Neural cell (in vitro differentiated cells): ENCODE measurements around the gene PRSS38. TPM values are rescaled to one million over a fixed set of nuclear protein-coding genes. Genes with fewer than 3 reads are reported as not detected.

Source experiments
- H2AFZ ChIP-seq: fragments of 200-600, 300-800 bp; sonication (generic), shearing (Covaris generic); 2 replicates; pipeline ENCODE4 v1.6.0; 2014; ENCODE audit warnings: low read depth, mild to moderate bottlenecking, antibody characterized with exemption, low read length, moderate library complexity
- H3F3A ChIP-seq: fragments of 200-600 bp; shearing (Covaris generic); 2 replicates; pipeline ENCODE4 v1.6.1; 2016; ENCODE audit warnings: mild to moderate bottlenecking, moderate library complexity, mixed read lengths, antibody characterized with exemption, low read length; ENCODE audit not compliant: insufficient read depth, poor library complexity, severe bottlenecking
- H3K27ac ChIP-seq: fragments of 200-600, 300-800 bp; sonication (generic), shearing (Covaris generic); 2 replicates; pipeline ENCODE4 v1.5.1; 2014; ENCODE audit warnings: mild to moderate bottlenecking, low read length, moderate library complexity
- H3K27me3 ChIP-seq: fragments of 300-800, 200-600 bp; sonication (generic), shearing (Covaris generic); 2 replicates; pipeline ENCODE4 v1.6.0; 2014; ENCODE audit warnings: mild to moderate bottlenecking, low read depth, low read length, moderate library complexity; ENCODE audit not compliant: insufficient read depth
- H3K36me3 ChIP-seq: fragments of 300-800, 200-600 bp; sonication (generic), shearing (Covaris generic); 2 replicates; pipeline ENCODE4 v1.5.1; 2014; ENCODE audit warnings: mild to moderate bottlenecking, antibody characterized with exemption, low read length, moderate library complexity; ENCODE audit not compliant: insufficient read depth
- H3K4me2 ChIP-seq: fragments of 300-800, 200-600 bp; sonication (generic), shearing (Covaris generic); 2 replicates; pipeline ENCODE4 v1.6.0; 2014; ENCODE audit warnings: mild to moderate bottlenecking, low read length
- H3K4me3 ChIP-seq: fragments of 300-800, 200-600 bp; sonication (generic), shearing (Covaris generic); 2 replicates; pipeline ENCODE4 v1.5.1; 2014; ENCODE audit warnings: mild to moderate bottlenecking, low read length, moderate library complexity
- H3K79me2 ChIP-seq: fragments of 200-600 bp; shearing (Covaris generic); replicated peaks from 2 replicates; pipeline ENCODE4 v1.6.0; 2014; ENCODE audit warnings: mild to moderate bottlenecking, low read length, moderate library complexity; ENCODE audit not compliant: insufficient read depth
- H3K9ac ChIP-seq: fragments of 300-800, 200-600 bp; sonication (generic), shearing (Covaris generic); 2 replicates; pipeline ENCODE4 v1.6.1; 2016; ENCODE audit warnings: mild to moderate bottlenecking, low read length, mixed read lengths
- H3K9me2 ChIP-seq: fragments of 200-600 bp; shearing (Covaris generic); 2 replicates; pipeline ENCODE4 v1.6.1; 2016; ENCODE audit warnings: mild to moderate bottlenecking, low read length, mixed read lengths; ENCODE audit not compliant: insufficient read depth
- H3K9me3 ChIP-seq: fragments of 200-600, 300-800 bp; sonication (generic), shearing (Covaris generic); 2 replicates; pipeline ENCODE4 v1.6.1; 2016; ENCODE audit warnings: mild to moderate bottlenecking, mixed run types, low read length, moderate library complexity, mixed read lengths
- H4K20me1 ChIP-seq: fragments of 200-600 bp; shearing (Covaris generic); 2 replicates; pipeline ENCODE4 v1.6.1; 2016; ENCODE audit warnings: mild to moderate bottlenecking, mixed run types; ENCODE audit not compliant: insufficient read depth
- EP300 ChIP-seq: fragments of 450-650 bp; conservative IDR thresholded peaks from 2 replicates; pipeline ENCODE4 v1.6.1; 2014; ENCODE audit warnings: antibody characterized with exemption, mild to moderate bottlenecking, moderate library complexity; ENCODE audit not compliant: poor library complexity, severe bottlenecking
- EZH2 ChIP-seq: fragments of 200-600, 300-800 bp; shearing (Covaris generic), sonication (generic); IDR thresholded peaks from 2 replicates; pipeline ENCODE4 v1.6.1; 2014; ENCODE audit warnings: antibody characterized with exemption, low read length, borderline replicate concordance, mild to moderate bottlenecking; ENCODE audit not compliant: insufficient read depth, poor library complexity, severe bottlenecking
- MXI1 ChIP-seq: fragments of 450-650 bp; conservative IDR thresholded peaks from 2 replicates; pipeline ENCODE4 v1.6.1; 2014; ENCODE audit warnings: antibody characterized with exemption, mild to moderate bottlenecking; ENCODE audit not compliant: poor library complexity, severe bottlenecking
- POLR2AphosphoS5 ChIP-seq: IDR thresholded peaks from 2 replicates; pipeline ENCODE4 v1.6.1; 2012
- RAD21 ChIP-seq: fragments of 450-650 bp; conservative IDR thresholded peaks from 2 replicates; pipeline ENCODE4 v1.6.1; 2014; ENCODE audit warnings: antibody characterized with exemption, mild to moderate bottlenecking, moderate library complexity
- SMC3 ChIP-seq: fragments of 450-650 bp; conservative IDR thresholded peaks from 2 replicates; pipeline ENCODE4 v1.6.1; 2014; ENCODE audit warnings: antibody characterized with exemption, mild to moderate bottlenecking, moderate library complexity; ENCODE audit not compliant: poor library complexity
- TAF1 ChIP-seq: IDR thresholded peaks from 2 replicates; pipeline ENCODE4 v1.6.1; 2012; ENCODE audit warnings: low read depth
- polyA plus RNA-seq: library from polyadenylated mRNA; depleted of rRNA; stranded (reverse); fragments of >200 nt; gene quantifications from 2 replicates; pipeline ENCODE4 v1.2.3, GENCODE V29; 2014
- TF ChIP-seq, protein P1 (sequence below): IDR thresholded peaks from 2 replicates; pipeline ENCODE4 v1.6.1; 2012; ENCODE audit warnings: borderline replicate concordance
- TF ChIP-seq, protein P2 (sequence below): fragments of 450-650 bp; IDR thresholded peaks from 2 replicates; pipeline ENCODE4 v1.5.1; 2014; ENCODE audit warnings: antibody characterized with exemption, mild to moderate bottlenecking, moderate library complexity; ENCODE audit not compliant: poor library complexity, severe bottlenecking

The PRSS38 gene
- polyA plus RNA-seq, 1 donor from 2014 or later, result not detected

DNA sequence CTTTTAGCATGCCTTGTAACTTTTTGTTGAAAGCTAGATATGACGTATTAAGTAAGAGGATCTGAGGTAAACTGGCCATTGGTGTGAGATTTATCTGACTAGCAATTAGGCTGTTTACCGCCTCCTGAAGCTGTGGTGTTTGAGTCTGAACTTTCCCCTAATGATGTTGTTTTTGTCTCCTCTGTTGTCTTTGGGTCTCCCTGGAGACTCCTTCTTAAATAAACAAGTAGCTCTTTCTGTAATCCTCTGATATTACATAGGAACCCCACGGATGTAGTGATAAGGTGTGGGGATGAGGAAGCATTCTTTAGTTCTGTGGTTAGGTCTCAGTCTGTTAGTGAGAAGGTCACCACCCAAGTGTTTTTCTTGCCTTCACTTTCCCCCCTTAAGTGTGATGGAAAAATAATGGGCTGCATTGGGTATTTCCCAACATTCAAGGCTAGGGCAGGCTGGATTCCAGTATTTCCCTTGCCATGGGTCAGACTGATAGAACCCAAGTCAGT, 33.0 kb downstream of the PRSS38 start:
- Histone ChIP-seq H4K20me1 (no peaks in the 10 kb centered on the region), H3K27ac (no peak overlapping the region), H3K4me3 (no peak overlapping the region), H2AFZ (no peak overlapping the region), H3F3A (no peaks in the 10 kb centered on the region), H3K4me2 (no peak overlapping the region), H3K9me2 (no peaks in the 10 kb centered on the region), H3K36me3 (no peaks in the 10 kb centered on the region), H3K79me2 (no peaks in the 10 kb centered on the region), H3K9me3 (no peaks in the 10 kb centered on the region), H3K27me3 (no peaks in the 10 kb centered on the region), H3K9ac (no peak overlapping the region)
- no peak for TF ChIP-seq EZH2
- no peak for TF ChIP-seq EP300
- TF ChIP-seq, protein P1, sequence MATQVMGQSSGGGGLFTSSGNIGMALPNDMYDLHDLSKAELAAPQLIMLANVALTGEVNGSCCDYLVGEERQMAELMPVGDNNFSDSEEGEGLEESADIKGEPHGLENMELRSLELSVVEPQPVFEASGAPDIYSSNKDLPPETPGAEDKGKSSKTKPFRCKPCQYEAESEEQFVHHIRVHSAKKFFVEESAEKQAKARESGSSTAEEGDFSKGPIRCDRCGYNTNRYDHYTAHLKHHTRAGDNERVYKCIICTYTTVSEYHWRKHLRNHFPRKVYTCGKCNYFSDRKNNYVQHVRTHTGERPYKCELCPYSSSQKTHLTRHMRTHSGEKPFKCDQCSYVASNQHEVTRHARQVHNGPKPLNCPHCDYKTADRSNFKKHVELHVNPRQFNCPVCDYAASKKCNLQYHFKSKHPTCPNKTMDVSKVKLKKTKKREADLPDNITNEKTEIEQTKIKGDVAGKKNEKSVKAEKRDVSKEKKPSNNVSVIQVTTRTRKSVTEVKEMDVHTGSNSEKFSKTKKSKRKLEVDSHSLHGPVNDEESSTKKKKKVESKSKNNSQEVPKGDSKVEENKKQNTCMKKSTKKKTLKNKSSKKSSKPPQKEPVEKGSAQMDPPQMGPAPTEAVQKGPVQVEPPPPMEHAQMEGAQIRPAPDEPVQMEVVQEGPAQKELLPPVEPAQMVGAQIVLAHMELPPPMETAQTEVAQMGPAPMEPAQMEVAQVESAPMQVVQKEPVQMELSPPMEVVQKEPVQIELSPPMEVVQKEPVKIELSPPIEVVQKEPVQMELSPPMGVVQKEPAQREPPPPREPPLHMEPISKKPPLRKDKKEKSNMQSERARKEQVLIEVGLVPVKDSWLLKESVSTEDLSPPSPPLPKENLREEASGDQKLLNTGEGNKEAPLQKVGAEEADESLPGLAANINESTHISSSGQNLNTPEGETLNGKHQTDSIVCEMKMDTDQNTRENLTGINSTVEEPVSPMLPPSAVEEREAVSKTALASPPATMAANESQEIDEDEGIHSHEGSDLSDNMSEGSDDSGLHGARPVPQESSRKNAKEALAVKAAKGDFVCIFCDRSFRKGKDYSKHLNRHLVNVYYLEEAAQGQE, result no peak

DNA sequence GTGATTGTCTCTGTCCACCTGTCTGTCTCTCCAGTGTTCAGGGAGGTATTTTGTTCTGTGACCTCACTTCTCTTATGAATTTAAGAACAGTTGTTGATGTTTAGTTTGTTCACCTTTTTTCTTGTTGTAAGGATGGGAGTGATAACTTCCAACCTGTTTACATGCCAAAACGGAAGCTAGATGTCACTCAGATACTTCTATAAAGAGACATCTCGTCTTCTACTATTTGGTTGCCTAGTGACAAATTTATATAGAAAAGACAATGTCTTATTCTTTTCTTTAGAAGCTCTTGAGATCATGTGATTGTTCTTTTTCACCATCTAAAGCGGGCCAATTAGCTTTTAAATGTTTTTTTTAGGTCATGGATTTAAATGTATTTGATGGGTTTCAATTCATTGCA, 33.8 kb downstream of the PRSS38 start:
- Histone ChIP-seq H3K27me3 (no peaks in the 10 kb centered on the region), H2AFZ (no peak overlapping the region), H3K4me2 (no peak overlapping the region), H3K27ac (no peak overlapping the region), H3K9ac (no peak overlapping the region), H3K36me3 (no peaks in the 10 kb centered on the region), H3K9me2 (no peaks in the 10 kb centered on the region), H4K20me1 (no peaks in the 10 kb centered on the region), H3K9me3 (no peaks in the 10 kb centered on the region), H3F3A (no peaks in the 10 kb centered on the region), H3K79me2 (no peaks in the 10 kb centered on the region), H3K4me3 (no peak overlapping the region)
- TF ChIP-seq TAF1 (no peak), RAD21 (peak; percentile 29)

DNA sequence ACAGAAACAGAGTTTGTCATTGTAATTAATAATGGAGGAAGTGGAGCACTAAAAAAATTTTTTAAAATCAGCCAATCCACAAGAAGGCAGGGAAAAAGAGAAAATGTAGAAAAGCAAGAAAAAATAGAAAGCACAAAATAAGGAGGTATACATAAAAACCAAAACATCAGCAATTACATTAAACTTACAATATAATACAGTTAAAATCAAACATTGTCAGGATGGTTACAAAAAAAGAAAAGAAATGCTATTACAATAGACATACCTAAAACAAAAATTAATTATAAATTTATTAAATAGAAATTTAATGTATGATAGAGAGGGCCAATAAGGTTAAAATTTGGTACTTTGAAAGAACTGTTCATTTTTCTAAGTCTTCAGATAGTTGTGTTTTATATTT, 38.7 kb downstream of the PRSS38 start:
- H3K27ac ChIP-seq, result no peak overlapping the region
- TF ChIP-seq SMC3 (no peak), POLR2AphosphoS5 (no peak), TAF1 (no peak), MXI1 (no peak), EZH2 (no peak), RAD21 (no peak), EP300 (no peak)
- TF ChIP-seq, protein P2, sequence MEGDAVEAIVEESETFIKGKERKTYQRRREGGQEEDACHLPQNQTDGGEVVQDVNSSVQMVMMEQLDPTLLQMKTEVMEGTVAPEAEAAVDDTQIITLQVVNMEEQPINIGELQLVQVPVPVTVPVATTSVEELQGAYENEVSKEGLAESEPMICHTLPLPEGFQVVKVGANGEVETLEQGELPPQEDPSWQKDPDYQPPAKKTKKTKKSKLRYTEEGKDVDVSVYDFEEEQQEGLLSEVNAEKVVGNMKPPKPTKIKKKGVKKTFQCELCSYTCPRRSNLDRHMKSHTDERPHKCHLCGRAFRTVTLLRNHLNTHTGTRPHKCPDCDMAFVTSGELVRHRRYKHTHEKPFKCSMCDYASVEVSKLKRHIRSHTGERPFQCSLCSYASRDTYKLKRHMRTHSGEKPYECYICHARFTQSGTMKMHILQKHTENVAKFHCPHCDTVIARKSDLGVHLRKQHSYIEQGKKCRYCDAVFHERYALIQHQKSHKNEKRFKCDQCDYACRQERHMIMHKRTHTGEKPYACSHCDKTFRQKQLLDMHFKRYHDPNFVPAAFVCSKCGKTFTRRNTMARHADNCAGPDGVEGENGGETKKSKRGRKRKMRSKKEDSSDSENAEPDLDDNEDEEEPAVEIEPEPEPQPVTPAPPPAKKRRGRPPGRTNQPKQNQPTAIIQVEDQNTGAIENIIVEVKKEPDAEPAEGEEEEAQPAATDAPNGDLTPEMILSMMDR, result no peak
- TF ChIP-seq, protein P1, result no peak
- H3K9ac ChIP-seq, result no peak overlapping the region
- H4K20me1 ChIP-seq, result no peaks in the 10 kb centered on the region
- no peaks in the 10 kb centered on the region for H3K27me3 ChIP-seq
- H3K79me2 ChIP-seq, result no peaks in the 10 kb centered on the region
- H3K9me2 ChIP-seq, result no peaks in the 10 kb centered on the region
- H3K36me3 ChIP-seq, result no peaks in the 10 kb centered on the region
- no peak overlapping the region for H2AFZ ChIP-seq
- H3K9me3 ChIP-seq, result no peaks in the 10 kb centered on the region
- H3K4me3 ChIP-seq, result no peak overlapping the region
- H3F3A ChIP-seq, result no peaks in the 10 kb centered on the region
- H3K4me2 ChIP-seq, result no peak overlapping the region
